Lower leg skin (tissue), 3 donors: ENCODE data around the gene TRAK1.

Experiments
- CTCF ChIP-seq, 3 donors: fragments of 450-650 bp; IDR thresholded peaks; one replicate each; pipeline ENCODE4 v1.5.1; 2016; ENCODE audit warnings: antibody characterized with exemption in 3 of 3, mild to moderate bottlenecking in 3 of 3, moderate library complexity in 2 of 3
- POLR2A ChIP-seq, 2 donors: fragments of 450-650 bp; IDR thresholded peaks; one replicate each; pipeline ENCODE4 v1.6.1; 2016 to 2017; ENCODE audit warnings: antibody characterized with exemption in 2 of 2, mild to moderate bottlenecking in 1 of 2, moderate library complexity in 1 of 2

GRCh38 chr3:42130329-42131070, 39.3 kb downstream of the TRAK1 start:
- TF ChIP-seq CTCF (IDR thresholded peaks at IDR 0.05) (no peak), POLR2A (IDR thresholded peaks at IDR 0.05) (no peak)
